Testis (tissue), 3 donors: ENCODE measurements around the gene RAB4B. TPM values are rescaled to one million over a fixed set of nuclear protein-coding genes. Genes with fewer than 3 reads are reported as not detected.

ENCODE experiments used
- DNase-seq: peaks from one replicate; pipeline ENCODE4 v3.0.0-alpha.2; 2019
- H3K27ac ChIP-seq, 2 donors: fragments of 200-600 bp; sonication (generic); one replicate each; pipeline ENCODE4 v1.5.1; 2019
- H3K27me3 ChIP-seq: fragments of 200-600 bp; sonication (generic); one replicate; pipeline ENCODE4 v1.5.1; 2019
- H3K36me3 ChIP-seq: fragments of 200-600 bp; sonication (generic); one replicate; pipeline ENCODE4 v1.5.1; 2017; ENCODE audit warnings: low read depth; ENCODE audit errors: missing control alignments
- H3K4me1 ChIP-seq: fragments of 200-600 bp; sonication (generic); one replicate; pipeline ENCODE4 v1.5.1; 2019
- H3K4me3 ChIP-seq, 2 donors: fragments of 200-600 bp; sonication (generic); one replicate each; pipeline ENCODE4 v1.5.1; 2017 to 2019
- H3K9me3 ChIP-seq: fragments of 200-600 bp; sonication (generic); one replicate; pipeline ENCODE4 v1.5.1; 2017
- POLR2A ChIP-seq: fragments of 450-650 bp; IDR thresholded peaks from one replicate; pipeline ENCODE4 v1.6.1; 2017; ENCODE audit warnings: antibody characterized with exemption, mild to moderate bottlenecking, moderate library complexity
- WGBS, 2 donors: methylation state at CpG; one replicate each; pipeline ENCODE4 v1.1.5; 2018; 5-methylcytosine and 5-hydroxymethylcytosine counted together
- intact Hi-C: fragments of 100-400 bp; cut with DNase I; formaldehyde crosslinking; loops from one replicate; pipeline ENCODE4 v1.15.1; 2023; ENCODE audit warnings: low total_unique reads
- polyA plus RNA-seq: library from polyadenylated mRNA; stranded (reverse); fragments of 350-450 nt; fragmentation: Illumina TruSeq; extraction: RNeasy Lipid Tissue Mini Kit (QIAGEN cat#74804); gene quantifications from one replicate; pipeline ENCODE4 v1.2.3, GENCODE V29; 2014; ENCODE audit warnings: low read depth, low replicate concordance; ENCODE audit not compliant: insufficient read depth
- total RNA-seq, 2 donors: library from RNA; depleted of rRNA; stranded (reverse); fragments of >200 nt; gene quantifications; one replicate each; pipeline ENCODE4 v1.2.3, GENCODE V29; 2016
- TF ChIP-seq, protein P1 (sequence below), 3 experiments: fragments of 450-650 bp in 2 of 3; fragments of 200-600 bp in 1 of 3; sonication (generic) in 1 of 3; IDR thresholded peaks; one replicate each; pipeline ENCODE4 v1.5.1; 2016 to 2019; ENCODE audit warnings: antibody characterized with exemption in 3 of 3, mild to moderate bottlenecking in 2 of 3, moderate library complexity in 1 of 3

Gene RAB4B
- total and polyA plus RNA-seq, 3 donors from 2014 or later = 44.7 to 49.3 (median 46.7) TPM

DNA sequence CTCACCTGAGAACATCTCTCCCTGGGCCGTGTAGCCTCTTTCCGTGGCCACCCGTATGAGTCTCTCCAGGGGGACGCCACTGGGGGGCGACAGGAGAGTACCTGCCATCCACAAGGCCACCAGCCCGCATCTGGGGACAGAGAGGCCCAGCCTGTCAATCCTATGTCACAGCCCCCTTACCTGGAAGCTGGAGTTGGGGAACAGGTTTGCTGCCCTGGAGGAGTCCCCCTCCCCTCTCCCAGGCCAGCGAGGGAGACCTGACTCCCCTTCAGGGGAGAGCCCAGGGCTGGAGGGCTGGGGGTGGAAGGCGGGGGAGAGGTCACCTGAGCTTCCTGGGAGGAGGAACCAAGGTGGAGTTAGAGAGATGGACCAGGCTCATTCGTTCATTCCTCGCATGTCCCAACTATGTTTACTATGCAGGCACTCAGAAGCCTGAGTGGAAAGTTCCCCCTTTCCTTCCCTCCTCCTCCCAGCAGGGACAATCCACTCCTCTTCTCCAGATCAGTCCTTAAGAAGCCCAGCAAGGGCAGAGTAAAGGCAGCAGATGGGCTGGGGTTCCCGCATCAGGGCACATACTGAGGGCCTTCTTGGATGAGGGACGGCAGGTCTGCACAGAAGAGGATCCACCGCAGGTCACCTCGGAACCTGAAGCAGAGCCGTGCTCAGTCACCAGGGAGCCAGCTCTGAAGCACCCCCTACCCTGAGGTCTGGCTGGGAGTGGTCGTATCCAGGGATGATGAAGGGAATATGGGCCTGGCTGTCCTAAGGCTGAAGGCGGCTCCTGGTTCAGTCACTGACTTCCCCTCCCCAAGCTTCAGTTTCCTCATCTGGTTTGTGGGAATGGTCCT is 33.3 kb upstream of the RAB4B start:
- intact Hi-C loops = no loop called here
- Histone ChIP-seq H3K4me3 (no peak overlapping the region), H3K36me3 (no peaks in the 10 kb centered on the region), H3K27me3 (no peaks in the 10 kb centered on the region), H3K9me3 (no peaks in the 10 kb centered on the region), H3K27ac (peak overlapping the region in 1 of 2 donors; percentile 41), H3K4me1 (peaks cover 30% of the 10 kb centered on the region)
- 74 to 79% methylated on average over 10 to 15 of the region's 17 CpGs for WGBS, 2 donors
- TF ChIP-seq POLR2A = no peak
- TF ChIP-seq, protein P1, sequence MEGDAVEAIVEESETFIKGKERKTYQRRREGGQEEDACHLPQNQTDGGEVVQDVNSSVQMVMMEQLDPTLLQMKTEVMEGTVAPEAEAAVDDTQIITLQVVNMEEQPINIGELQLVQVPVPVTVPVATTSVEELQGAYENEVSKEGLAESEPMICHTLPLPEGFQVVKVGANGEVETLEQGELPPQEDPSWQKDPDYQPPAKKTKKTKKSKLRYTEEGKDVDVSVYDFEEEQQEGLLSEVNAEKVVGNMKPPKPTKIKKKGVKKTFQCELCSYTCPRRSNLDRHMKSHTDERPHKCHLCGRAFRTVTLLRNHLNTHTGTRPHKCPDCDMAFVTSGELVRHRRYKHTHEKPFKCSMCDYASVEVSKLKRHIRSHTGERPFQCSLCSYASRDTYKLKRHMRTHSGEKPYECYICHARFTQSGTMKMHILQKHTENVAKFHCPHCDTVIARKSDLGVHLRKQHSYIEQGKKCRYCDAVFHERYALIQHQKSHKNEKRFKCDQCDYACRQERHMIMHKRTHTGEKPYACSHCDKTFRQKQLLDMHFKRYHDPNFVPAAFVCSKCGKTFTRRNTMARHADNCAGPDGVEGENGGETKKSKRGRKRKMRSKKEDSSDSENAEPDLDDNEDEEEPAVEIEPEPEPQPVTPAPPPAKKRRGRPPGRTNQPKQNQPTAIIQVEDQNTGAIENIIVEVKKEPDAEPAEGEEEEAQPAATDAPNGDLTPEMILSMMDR (IDR thresholded peaks at IDR 0.05) = no peak
- DNase-seq = no peak

- intact Hi-C loops = no loop called here
- 69 to 80% methylated on average over 7 of the region's 7 CpGs for WGBS, 2 donors
- DNase-seq = no peak
- no peaks in the 10 kb centered on the region for H3K9me3 ChIP-seq
- no peaks in the 10 kb centered on the region for H3K36me3 ChIP-seq
- H3K27me3 ChIP-seq = no peaks in the 10 kb centered on the region
- TF ChIP-seq, protein P1 (IDR thresholded peaks at IDR 0.05) = no peak
- no peak for TF ChIP-seq POLR2A
- peak overlapping the region in 1 of 2 donors; percentile 41 for H3K27ac ChIP-seq
- no peak overlapping the region for H3K4me3 ChIP-seq
- H3K4me1 ChIP-seq = peaks cover 28% of the 10 kb centered on the region
These were observed 32.7 kb upstream of the RAB4B start for GRCh38 chr19:40745402-40745780.

GRCh38 chr19:40747536-40747935 is 30.5 kb upstream of the RAB4B start:
- no peak for DNase-seq
- H3K36me3 ChIP-seq = no peaks in the 10 kb centered on the region
- no peak overlapping the region for H3K4me3 ChIP-seq
- no peaks in the 10 kb centered on the region for H3K27me3 ChIP-seq
- no peaks in the 10 kb centered on the region for H3K9me3 ChIP-seq
- intact Hi-C loops = no loop called here
- H3K27ac ChIP-seq = peak overlapping the region in 1 of 2 donors; percentile 55
- peaks cover 23% of the 10 kb centered on the region for H3K4me1 ChIP-seq
- no peak for TF ChIP-seq POLR2A
- TF ChIP-seq, protein P1 (IDR thresholded peaks at IDR 0.05) = no peak
- 82 to 96% methylated on average over 7 of the region's 7 CpGs for WGBS, 2 donors

DNA sequence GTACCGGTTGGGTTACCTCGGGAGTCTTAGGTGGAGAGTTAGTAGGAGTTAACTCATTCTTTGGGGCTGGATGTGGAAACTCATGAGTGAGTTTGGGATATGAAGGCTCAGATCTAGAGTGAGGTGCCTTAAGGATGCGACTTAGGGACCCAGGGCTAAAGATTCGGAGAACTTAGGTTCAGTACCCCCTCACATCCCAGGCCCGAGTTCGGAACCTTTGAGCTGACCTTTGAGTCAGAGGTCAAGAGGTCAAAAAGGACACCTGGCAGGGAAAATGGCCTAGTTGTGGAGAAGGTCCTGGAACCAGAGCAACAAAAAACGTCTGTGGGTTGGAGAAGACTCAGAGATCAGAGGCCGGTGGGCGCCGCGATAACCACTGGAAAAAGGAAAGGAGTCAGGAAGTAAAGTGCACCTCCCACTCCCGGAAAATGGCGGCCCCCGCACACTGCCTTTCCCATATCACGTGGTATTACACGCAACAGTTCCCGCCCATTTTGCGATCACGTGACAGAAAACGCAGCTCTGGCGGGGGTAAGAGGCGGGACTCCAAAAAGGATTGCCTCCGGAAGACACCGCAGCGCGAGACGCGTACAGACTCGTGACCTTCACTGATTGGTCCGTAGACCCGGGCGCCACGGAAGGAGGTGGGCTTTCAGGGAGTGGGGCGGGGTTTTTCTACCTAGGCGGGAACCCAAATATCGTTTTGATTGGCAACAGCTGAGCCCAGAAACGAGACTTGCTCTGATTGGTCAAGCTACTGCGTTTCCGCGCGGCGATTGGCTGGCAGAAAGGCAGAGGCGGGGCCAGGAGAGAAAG is 27.8 kb upstream of the RAB4B start, which contains the start of gene ACTMAP:
TSS of gene ACTMAP (minus strand) at position 420 of the 816 bp plus-strand sequence. CDS start 674 bp downstream, outside the sequence.
- Histone ChIP-seq H3K36me3 (no peaks in the 10 kb centered on the region), H3K4me3 (peak within 1 kb of the TSS; percentile 67 to 89), H3K27me3 (no peaks in the 10 kb centered on the region), H3K4me1 (peaks cover 24% of the 10 kb centered on the region), H3K27ac (peak within 1 kb of the TSS; percentile 90 to 97), H3K9me3 (no peaks in the 10 kb centered on the region)
- peak; percentile 100 for DNase-seq
- 0 to 1% methylated on average over 40 to 43 of the region's 43 CpGs for WGBS, 2 donors
- TF ChIP-seq, protein P1 (IDR thresholded peaks at IDR 0.05) = no peak
- no peak for TF ChIP-seq POLR2A
- intact Hi-C loops = no loop called here
